Measurements from ENCODE around the gene ZNF26.
"Not testable (repeated sequence)": the region's sequence is repeated elsewhere in the genome, so short reads cannot be mapped to it uniquely, and the experiment has no call there.

ZNF26 gene, protein sequence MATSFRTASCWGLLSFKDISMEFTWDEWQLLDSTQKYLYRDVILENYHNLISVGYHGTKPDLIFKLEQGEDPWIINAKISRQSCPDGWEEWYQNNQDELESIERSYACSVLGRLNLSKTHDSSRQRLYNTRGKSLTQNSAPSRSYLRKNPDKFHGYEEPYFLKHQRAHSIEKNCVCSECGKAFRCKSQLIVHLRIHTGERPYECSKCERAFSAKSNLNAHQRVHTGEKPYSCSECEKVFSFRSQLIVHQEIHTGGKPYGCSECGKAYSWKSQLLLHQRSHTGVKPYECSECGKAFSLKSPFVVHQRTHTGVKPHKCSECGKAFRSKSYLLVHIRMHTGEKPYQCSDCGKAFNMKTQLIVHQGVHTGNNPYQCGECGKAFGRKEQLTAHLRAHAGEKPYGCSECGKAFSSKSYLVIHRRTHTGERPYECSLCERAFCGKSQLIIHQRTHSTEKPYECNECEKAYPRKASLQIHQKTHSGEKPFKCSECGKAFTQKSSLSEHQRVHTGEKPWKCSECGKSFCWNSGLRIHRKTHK

DNA sequence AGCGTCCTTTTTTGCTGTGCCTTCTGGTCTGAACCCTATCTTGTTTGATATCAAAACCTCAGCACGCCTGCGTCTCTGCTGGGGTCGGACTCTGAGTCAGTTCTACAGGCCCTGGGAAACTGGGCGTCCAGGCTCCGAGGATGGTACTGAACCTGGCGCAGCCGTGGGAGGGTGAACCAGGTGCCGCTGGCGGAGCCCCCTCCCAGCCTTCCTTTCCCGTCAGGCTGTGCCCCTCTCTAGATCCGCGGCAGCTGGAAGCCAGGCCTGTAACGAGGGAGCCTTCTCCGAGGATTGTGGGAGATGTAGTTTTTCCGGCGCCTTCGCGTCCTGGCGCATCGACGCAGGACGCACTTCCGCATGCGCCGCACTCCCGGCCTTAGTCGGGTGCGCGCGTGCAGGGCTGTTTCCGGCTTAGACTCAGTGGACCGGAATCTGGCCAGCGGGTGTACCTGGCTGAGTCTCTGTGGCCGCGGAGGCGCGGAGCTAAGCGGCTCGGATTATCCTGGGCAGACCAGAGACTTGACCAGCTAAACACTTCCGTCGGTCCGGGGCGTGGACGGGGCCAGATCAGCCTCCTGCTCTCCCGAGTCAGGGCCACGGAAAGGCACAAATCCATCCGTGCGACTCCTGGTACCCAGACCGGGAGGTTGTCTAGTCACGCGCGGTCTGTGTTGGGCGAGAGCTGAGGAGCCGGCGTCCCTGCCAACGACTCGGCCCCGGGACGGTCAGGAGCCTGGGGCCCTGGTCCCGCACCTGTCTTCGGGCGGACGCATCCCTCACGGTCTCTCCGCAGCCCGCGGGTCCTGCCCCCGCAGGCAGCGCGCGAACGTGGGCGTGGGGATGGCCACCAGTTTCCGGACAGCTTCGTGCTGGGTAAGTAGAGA is at the start of gene ZNF26:
Gene ZNF26, plus strand, starts transcription at position 367 of the 884 bp plus-strand sequence. Its CDS starts 474 bp downstream, at position 841.
- peak; percentile 71 to 78 (median 77) for DNase-seq (ENCODE audit: low read depth in 3 of 3)

DNA sequence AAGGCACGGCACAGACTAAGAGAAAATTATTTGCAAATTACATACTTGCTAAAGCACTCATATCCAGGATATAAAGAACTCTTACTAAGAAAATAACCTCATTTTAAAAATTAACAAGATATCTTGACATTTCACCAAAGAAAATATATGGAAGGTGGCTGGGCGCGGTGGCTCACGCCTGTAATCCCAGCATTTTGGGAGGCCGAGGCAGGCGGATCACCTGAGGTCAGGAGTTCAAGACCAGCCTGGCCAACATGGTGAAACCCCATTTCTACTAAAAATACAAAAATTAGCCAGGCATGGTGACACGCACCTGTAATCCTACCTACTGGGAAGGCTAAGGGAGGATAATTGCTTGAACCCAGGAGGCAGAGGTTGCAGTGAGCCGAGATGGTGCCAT is 49.2 kb upstream of the ZNF26 start:
- not testable (repeated sequence) for DNase-seq (ENCODE audit: low read depth in 3 of 3)

DNA sequence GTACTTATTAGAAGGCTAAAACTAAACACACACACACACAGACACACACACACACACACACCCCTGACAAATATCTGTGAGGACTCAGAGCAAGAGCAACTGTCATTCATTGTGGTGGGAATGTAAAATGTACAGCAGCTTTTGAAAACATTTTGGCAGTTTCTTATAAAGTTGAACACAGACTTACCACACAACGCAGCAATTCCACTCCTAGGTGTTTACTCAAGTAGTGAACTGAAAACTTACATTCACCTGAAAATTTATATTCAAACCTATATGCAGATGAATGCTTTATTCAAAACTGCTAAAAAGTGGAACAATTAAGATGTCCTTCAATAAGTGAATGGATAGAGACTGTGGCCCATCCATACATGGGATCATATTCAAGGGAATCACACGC is 48.7 kb upstream of the ZNF26 start:
- DNase-seq (ENCODE audit: low read depth in 3 of 3), result no peak

DNA sequence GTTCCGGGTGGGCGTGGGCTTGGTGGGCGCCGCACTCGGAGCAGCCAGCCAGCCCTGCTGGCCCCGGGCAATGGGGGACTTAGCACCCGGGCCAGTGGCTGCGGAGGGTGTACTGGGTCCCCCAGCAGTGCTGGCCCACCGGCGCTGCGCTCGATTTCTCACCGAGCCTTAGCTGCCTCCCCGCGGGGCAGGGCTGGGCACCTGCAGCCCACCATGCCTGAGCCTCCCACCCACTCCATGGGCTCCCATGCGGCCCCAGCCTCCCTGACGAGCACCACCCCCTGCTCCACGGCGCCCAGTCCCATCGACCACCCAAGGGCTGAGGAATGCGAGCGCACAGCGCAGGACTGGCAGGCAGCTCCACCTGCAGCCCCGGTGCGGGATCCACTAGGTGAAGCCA is 47.4 kb upstream of the ZNF26 start:
- not testable (repeated sequence) for DNase-seq (ENCODE audit: low read depth in 3 of 3)

DNA sequence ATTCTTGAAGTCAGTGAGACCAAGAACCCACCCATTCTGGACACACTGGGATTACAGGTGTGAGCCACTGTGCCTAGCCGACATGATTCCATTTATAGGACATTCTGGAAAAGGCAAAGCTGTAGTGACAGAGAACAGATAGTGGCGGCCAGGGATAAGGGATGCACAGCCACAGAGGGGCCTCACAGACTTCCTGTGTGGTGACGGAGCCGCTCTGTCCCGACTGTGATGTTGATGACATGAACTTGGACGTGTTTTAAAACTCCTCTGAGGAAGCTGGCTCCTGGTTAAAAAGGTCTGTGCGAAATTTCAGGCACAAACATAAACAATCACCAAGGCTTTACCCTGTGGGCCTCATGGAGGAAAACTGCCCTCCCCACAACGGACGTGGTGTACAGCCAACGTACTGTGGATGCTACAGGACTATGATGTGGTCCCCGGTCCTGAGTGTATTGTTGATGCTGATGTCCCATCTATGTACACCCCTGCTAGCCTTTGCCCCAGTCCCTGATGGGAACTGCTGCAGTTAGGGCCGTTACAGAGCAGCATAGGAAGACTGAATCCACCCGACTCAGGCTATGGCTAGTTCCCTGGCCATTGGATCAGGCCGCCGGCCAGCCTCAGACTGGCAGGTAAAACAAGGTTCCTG is 46.0 kb upstream of the ZNF26 start:
- DNase-seq (ENCODE audit: low read depth in 3 of 3), result no peak

DNA sequence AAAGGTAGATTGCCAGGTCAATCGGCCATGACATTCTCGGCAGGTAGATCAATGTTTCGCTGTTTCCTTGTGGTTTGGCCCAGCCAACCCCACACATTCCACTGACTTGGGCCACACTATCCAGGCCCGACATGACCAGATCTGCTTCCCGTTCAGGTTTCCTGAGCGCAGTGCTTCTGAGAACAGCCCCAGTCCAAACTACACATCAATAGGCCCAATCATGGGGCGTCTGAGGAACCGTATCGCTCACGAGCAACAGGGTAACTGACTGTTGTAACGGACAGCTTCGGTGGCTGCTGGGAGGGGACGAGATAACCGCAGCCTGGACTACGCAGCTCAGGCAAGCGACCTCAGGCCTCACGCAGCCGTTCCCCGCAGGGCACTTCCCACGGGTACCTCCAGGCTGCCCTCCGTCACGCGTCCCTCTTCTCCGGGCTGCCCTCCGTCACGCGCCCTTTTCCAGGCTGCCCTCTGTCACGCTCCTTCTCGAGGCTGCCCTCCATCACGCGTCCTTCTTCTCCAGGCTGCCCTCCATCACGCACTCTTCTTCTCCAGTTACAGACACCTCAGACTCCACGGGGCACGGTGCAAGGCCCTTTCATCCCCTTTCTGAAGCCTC is 44.7 kb upstream of the ZNF26 start:
- no peak for DNase-seq (ENCODE audit: low read depth in 3 of 3)

DNA sequence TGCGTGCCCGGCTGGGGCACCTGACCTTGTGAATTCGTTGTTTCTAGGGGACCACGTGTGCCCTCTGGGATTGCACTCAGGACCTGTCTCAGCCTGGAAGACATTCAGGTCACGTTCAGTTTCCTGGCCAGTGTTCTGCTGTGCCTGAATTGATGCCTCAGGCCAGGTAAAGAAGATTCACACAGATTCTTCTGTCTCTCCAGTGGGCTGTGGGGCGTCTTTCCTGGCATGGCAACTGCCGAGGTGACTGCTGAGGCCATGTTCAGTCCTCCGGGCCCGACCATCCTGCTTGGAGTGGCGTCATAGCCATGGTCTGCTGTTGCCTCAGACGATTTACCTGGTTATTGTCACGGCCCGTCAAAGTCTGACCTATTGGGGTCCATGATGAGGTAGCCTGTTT is 43.6 kb upstream of the ZNF26 start:
- no peak for DNase-seq (ENCODE audit: low read depth in 3 of 3)

DNA sequence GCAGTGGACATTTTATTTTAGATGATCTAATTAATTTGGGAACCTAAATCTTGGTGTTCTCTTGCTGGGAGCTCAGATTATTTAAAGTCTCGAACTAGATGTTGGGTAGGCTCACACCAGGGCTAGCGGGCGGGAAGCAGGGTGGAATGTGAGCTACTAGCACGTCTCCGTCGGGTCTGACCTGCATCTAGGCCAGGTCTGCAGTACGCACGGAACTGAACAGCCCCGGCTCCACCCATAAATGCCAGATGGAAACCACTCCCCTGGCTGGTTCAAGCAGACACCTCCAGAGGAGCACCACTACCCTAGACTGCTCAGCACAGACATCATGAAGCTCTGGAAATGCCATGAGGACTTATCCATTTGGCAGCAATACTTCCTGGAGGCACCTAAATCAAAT is 40.4 kb upstream of the ZNF26 start:
- no peak for DNase-seq (ENCODE audit: low read depth in 3 of 3)

DNA sequence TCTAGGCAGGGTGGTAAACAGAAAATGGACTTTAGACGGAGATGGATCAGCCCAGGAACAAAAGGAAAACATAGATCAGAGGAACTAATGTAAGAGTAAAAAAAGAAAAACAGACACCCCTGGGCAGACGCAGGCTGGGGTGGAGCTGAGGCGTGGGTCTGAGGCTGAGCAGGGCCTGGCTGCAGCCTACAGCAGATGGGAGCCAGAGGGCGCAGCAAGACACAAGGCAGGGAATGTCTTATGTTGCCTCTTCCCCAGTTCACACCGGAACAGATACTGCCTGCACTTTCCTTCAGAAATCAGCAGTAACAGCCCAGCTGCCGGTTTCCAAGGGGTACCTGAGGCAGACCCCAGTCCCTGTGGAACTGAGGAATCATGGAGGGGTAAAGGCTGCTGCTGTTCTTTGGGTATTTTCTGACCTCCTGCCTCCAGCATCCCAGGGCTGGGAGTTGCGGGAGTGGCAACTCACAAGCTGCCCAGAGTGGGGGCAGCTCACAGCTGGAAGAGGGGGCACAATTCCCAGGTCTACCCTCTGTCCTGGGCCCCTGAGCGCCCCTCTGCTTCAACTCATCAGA is 39.8 kb upstream of the ZNF26 start:
- DNase-seq (ENCODE audit: low read depth in 3 of 3), result no peak

DNA sequence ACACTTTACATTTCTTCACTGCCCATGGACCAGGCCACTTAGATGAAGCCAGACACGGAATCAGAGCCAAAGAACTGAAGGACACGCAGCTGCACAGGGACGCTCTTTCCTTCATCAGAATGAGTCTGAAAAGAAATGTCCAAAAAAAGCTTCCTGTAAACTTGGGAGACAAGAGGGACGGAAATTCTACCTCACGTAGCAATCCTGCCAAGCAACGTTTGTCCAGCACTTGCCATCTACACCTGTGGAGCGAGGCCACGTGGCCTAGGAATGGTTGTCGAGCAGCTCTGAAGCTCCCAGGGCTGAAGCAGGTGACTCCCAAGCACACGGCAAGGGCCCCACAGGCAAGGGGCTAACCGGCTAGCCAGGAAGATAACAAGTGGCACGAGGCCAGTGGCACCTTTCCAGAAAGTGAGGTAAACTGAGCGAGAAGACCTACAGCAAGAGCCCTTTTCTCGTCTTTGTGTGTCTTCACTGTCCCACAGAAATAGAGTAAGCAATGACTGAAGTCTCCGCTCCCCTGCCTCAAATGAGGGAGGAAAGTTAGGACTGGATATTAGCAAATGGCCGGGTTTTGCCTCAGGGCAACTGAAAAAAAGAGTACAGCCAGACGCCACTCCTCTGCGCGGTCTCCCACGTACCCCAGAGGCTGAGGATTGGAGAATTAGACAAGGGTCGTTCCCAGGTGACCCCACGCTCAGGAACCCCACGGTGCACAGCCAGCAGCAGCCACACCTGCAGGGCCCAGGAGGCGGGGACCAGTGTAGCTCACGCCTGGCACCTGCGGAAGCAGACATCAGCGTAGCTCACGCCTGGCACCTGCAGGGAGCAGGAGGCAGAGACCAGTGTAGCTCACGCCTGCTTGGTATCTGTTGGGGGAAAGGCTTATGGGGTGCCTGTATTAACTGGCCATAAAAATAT is 37.8 kb upstream of the ZNF26 start:
- no peak for DNase-seq (ENCODE audit: low read depth in 3 of 3)

DNA sequence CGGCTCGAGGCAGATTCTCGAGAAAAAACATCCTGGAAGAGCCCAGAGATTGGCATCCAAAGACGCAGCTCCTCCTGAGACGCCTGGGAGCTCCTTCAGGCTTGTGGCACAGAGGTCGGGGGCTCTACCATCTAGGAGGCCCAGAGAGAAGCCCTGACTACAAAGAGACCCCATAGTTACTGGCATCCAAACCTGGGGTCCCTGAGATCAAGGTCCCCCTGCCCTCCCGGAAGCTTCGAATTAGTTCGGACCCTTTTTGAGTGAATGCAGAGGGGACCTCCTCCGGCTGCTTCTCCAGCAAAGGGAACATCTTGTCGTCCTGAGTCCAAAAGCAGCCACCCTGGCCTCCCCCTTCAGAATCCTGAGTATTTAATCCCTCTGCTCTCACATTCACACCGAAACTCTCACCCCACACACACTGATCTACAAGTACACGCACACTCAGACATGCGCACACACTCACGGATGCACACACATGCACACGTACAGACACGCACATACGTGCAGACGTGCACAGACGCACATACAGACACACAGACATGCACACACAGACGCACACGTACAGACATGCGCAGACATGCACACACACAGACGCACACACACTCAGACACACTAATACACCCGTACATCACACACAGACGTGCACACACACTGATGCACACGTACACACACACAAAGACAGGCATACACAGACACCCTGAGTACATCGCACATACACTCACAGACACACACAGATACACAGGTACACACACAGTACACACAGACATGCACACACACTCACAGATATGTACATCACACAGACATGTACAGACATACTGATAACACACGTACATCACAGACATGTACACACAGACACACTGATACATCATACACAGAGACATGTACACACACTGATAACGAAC is 36.0 kb upstream of the ZNF26 start:
- no peak for DNase-seq (ENCODE audit: low read depth in 3 of 3)

DNA sequence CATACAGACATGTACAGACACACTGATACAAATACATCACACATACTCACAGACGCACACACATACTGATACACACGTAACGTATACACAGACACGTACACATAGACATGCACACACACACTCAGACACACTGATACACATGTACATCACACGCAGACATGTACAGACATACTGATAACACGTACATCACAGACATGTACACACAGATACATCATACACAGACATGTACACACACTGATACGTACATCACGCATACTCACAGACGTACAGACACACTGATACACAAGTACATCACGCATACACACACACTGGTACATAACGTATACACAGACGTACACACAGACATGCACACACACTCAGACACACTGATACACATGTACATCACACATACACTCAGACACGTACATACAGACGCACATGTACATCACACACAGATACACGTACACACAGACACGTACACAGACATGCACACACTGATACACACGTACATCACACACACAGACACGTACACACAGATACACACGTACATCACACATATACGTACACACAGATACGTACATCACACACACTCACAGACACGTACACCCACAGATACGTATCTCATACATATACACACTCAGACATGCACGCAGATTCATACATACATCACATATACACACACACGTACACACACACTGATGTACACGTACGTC is 35.2 kb upstream of the ZNF26 start:
- no peak for DNase-seq (ENCODE audit: low read depth in 3 of 3)

DNA sequence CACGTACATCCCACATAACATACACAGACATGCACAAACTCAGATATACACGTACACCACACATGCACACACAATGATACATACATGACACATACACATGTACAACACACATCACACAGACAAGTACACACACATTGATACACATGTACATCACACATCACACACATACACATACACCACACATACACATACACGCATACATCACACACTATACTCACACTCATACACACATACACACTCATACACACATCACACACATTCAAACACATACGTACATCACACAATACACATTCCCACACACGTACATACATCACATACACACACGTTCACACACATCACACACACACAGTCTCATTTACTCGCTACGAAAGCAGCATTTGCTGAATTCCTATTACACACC is 34.5 kb upstream of the ZNF26 start:
- DNase-seq (ENCODE audit: low read depth in 3 of 3), result no peak

DNA sequence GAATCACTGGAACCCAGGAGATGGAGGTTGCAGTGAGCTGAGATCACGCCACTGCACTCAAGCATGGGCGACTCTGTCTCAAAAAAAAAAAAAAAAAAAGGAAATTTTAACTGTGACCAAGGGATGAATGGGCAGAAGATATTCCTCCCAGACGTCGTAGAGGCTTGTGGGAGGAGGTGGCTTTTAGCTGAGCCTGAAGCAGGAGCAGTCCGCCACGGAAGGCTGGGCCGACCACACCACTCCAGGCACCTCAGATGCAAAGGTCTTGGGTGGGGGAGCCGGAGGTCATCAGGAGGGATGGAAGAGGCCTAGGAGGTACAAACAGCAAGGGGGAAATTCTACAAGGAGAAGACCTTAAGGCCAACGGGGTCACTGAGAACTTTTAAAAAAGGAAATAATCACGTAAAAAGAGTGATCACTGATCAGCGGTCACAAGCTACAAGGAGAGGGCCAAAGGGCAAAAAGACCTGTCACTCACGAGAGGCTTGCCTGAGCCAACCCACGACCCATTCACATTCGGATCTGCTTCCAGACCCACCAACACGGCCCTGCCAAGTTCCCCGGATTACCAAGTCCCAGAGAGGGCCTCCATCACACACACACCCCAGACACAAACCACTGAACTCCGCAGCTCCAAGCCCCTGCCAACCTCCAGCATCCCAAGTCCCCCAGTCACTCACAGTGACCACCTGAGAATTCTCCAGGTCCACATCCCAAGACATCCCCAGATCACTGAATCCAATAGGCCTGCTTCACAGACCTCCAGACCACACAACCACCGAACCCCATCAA is 33.6 kb upstream of the ZNF26 start:
- DNase-seq (ENCODE audit: low read depth in 3 of 3), result no peak

DNA sequence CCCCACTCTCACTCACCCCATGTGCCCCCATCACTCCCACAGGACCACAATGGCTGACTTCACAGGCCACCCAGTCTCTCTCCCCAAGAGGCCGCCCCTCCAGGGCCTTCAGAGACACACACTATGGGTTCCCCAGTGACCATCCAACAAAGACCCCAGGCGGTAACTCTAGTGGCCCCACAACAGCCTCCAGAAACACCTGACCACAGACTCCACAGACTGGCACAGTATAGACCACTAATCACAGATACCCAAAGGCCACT is 33.1 kb upstream of the ZNF26 start:
- no peak for DNase-seq (ENCODE audit: low read depth in 3 of 3)

DNA sequence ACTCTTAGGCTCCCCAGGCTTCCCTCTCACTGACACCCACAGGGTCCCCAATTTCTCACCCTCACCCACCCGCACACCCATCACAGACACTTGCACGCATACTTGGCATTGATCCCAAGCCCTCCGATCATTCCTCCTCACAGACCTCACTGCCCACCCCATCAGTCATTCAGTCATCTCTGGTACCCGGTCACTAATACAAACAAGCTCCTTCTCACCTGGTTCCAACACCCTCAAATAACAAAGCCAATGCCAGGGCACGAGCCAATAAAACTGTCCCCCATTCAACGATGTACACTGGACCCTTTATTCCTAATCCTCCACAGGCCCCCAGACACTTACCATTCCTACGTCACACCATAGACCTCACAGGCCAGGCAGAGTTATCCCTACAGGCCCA is 32.4 kb upstream of the ZNF26 start:
- no peak for DNase-seq (ENCODE audit: low read depth in 3 of 3)

DNA sequence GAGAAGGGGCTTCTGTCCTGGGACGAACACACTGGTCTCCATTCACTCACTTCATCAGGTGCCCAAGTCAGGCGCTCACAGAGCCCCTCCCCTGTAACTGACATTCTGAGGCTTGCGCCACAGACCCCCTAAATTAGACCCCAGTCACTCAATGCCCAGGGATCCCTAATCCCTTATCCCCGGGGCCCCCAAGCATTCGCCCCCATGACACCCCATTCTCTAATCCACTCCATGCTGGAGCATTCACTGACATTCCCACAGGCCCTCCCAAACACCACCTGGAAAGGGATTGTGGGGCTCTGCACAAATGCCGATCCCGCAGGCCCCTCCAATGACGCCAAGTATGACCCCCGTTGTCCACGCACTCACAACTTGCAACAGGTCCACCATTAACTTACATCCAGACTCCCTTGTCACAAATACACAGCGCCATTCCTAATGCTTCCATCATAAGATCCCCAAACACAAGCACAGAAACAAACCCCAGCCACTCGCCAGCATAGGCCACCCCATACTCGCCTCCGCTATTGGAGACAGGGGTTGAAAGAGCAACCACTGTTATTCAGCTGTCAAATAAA is 31.6 kb upstream of the ZNF26 start:
- DNase-seq (ENCODE audit: low read depth in 3 of 3), result no peak
